ENCODE data around the gene RHOC.

- TF ChIP-seq CTCF (IDR thresholded peaks at IDR 0.05; ENCODE audit: poor library complexity) (peak; percentile 19), EZH2 (IDR thresholded peaks at IDR 0.05; ENCODE audit: borderline replicate concordance) (no peak), EZH2phosphoT487 (IDR thresholded peaks at IDR 0.05; ENCODE audit: low read depth, severe bottlenecking, unreplicated experiment) (no peak)
Measured at GRCh38 chr1:112674986-112675727, 31.8 kb downstream of the RHOC start.

All from hepatocyte (in vitro differentiated cells).